ENCODE results near the gene MEDAG. TPM values are rescaled to one million over a fixed set of nuclear protein-coding genes. Genes with fewer than 3 reads are reported as not detected.

The MEDAG gene
- total RNA-seq, 2 experiments from 2014 or later = not detected

DNA sequence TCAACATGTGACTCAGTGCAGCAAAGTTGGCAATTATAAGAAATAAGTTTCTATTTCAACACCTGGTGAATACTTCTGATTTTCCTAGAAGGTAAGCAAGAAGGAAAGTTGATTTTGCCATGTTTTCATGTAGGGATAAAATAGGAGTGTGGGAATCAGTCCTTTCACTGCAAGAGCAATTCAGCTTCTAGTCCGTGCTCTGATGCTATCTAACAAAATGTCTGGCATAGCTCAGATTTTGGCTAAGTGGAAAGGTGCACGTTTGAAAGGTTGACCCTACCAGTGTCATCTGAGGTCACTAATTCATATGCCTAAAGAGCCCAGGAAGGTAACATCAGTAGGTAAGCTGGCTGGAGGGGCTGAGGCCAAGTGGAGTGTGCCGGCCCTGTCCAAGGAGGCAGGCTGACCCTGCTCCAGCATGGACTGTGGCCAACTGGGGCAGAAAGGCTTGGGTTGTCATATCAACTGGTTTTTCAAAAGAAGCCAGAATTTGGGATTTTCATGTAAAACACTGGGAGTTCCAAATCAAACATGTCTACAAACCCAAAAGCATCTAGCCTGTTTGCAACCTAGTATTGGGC lies 38.9 kb upstream of the MEDAG start:
- POLR2A ChIA-PET = no interaction called here
- Mint-ChIP-seq H3K36me3 (no peaks in the 10 kb centered on the region), H3K9me3 (no peaks in the 10 kb centered on the region), H3K27me3 (peaks cover 12% of the 10 kb centered on the region), H3K4me3 (no peak overlapping the region), H3K27ac (no peak overlapping the region), H3K4me1 (ENCODE audit: low read depth) (peaks cover 7% of the 10 kb centered on the region)
- no peak for DNase-seq
- intact Hi-C loops (cut with micrococcal nuclease) = loop anchor here (5.0 kb wide), 1 partner anchor 290 kb away; no protein-coding TSS in a partner anchor
- CTCF ChIA-PET = interaction anchor here (1.2 to 3.3 kb wide), 9 partner anchors 9 to 735 kb away, joined by 3 to 21 read pairs (median 7); no protein-coding TSS in a partner anchor

DNA sequence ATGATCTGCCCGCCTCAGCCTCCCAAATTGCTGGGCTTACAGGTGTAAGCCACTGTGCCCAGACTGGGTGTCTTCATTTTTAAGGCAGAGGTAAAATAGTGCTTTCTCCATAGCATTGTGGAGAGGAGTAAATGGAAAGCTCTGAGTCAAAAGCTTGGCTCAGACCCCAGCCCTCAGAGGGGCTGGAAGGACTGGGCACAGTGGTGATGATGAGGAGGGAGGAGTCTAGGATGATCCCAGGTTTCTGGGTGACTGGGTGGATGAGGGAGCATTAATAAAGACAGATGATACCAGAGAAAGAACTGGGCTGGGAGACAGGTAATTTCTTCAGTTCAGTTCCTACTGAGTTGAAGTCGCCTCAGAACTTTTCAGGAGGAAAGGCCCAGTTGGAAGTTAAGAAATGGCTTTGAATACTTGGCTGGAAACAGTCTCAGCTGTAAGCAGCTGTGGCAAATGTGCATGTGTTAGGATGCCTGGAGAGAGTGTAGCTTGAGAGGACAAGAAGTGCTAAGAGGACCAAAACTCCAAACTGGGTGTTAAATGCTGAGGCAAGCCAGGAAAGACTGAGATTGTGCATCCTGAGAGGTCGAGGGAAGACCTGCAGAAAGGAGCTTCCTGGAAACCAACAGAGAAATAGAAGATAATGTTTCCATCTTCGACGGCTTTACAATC lies 37.1 kb upstream of the MEDAG start:
- H3K4me3 Mint-ChIP-seq = no peak overlapping the region
- POLR2A ChIA-PET = no interaction called here
- H3K36me3 Mint-ChIP-seq = no peaks in the 10 kb centered on the region
- H3K27me3 Mint-ChIP-seq = peaks cover 10% of the 10 kb centered on the region
- H3K4me1 Mint-ChIP-seq (ENCODE audit: low read depth) = peaks cover 7% of the 10 kb centered on the region
- H3K27ac Mint-ChIP-seq = no peak overlapping the region
- intact Hi-C loops (cut with micrococcal nuclease) = loop anchor here (5.0 kb wide), 1 partner anchor 292 kb away; no protein-coding TSS in a partner anchor
- no peak for DNase-seq
- CTCF ChIA-PET = interaction anchor here (1.2 kb wide), 1 partner anchor 66 kb away, joined by 3 read pairs; no protein-coding TSS in a partner anchor
- no peaks in the 10 kb centered on the region for H3K9me3 Mint-ChIP-seq

DNA sequence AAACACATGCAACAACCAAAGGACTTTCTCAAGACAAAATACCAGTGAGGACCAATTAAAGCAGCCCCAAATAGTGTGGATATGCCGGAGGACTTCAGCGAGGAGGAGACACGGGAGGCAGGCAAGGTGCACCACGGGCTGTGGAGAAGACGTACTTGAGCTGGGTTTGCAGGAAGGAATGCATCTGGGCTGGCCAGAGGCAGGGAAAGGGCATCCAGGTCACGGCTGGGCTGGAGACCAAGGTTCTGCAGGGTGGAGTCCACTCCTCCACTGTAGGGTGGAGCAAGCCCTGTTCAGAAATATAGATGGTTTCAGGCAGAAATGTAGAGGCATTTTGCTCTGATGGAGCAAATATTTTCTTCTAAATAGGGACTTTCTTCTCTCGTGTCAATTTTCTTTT lies 36.6 kb upstream of the MEDAG start:
- CTCF ChIA-PET = no interaction called here
- H3K27ac Mint-ChIP-seq = no peak overlapping the region
- no peak for DNase-seq
- no peaks in the 10 kb centered on the region for H3K9me3 Mint-ChIP-seq
- intact Hi-C loops (cut with micrococcal nuclease) = loop anchor here (5.0 kb wide), 1 partner anchor 292 kb away; no protein-coding TSS in a partner anchor
- no peaks in the 10 kb centered on the region for H3K36me3 Mint-ChIP-seq
- H3K27me3 Mint-ChIP-seq = peaks cover 12% of the 10 kb centered on the region
- H3K4me3 Mint-ChIP-seq = no peak overlapping the region
- POLR2A ChIA-PET = no interaction called here
- peaks cover 7% of the 10 kb centered on the region for H3K4me1 Mint-ChIP-seq (ENCODE audit: low read depth)

DNA sequence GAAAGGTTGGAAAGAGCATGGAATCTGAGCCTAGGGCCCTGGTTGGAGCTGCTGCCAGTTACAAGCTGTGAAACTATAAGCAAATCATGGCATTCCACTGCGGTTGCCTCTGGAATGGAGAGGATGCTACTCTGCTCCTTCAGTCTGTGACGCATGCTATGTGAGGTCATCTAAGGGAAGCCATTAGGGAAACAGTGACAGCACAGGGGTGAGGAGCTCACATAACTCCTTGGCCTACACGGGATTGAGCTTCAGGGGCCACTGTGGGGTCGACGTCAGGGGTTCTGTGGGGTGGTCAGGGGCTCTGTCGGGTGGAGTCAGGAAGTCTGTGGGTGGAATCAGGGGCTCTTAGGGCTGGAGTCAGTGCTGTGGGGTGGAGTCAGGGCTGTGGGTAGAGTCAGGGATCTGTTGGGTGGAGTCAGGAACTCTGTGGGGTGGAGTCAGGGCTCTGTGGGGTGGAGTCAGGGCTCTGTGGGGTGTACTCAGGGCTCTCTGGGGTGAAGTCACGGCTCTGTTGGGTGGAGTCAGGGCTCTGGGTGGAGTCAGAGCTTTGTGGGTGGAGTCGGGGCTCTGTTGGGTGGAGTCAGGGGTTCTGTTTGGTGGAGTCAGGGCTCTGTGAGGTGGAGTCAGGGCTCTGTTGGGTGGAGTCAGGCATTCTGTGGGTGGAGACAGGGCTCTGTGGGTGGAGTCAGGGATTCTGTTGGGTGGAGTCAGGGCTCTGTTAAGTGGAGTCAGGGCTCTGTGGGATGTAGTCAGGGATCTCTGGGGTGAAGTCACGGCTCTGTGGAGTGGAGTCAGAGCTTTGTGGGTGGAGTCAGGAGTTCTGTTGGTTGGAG lies 35.8 kb upstream of the MEDAG start:
- Mint-ChIP-seq H3K4me3 (no peak overlapping the region), H3K27me3 (peaks cover 11% of the 10 kb centered on the region), H3K36me3 (no peaks in the 10 kb centered on the region), H3K27ac (no peak overlapping the region), H3K4me1 (ENCODE audit: low read depth) (peaks cover 6% of the 10 kb centered on the region), H3K9me3 (no peaks in the 10 kb centered on the region)
- CTCF ChIA-PET = no interaction called here
- POLR2A ChIA-PET = no interaction called here
- intact Hi-C loops (cut with micrococcal nuclease) = no loop called here
- peak; percentile 59 for DNase-seq

DNA sequence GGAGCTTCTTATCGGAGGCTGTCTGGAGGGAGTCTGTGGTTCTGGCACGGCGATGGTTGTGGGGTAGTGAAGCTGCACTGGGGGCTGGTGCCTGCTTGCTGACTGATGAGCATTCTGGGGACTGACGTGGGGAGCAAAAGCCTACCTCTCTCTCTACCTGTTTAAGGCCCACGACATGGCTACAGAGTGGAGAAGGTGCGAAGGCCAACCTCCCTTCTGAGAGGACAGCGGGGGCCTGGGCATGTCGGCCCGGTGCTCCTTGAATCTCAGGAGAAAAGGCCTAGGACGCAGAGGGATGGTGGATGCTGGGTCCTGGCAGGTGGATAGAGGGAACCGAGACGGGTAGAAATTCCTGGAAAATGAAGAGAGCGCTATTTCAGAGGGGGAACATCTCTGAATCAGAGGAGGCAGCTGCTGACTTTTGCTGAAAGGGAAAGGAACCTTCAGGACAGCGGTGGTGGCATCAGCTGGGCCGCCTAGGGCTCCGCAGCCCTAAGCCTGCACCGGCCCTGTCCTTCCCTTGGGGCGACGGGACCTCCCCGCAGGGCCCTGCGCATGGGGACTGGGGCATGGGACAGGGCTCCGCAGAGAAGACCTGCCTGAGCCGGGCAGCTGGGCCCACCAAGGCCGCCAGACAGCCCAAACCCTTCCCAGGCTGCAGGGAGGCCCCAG lies 35.0 kb upstream of the MEDAG start:
- H3K27ac Mint-ChIP-seq = no peak overlapping the region
- POLR2A ChIA-PET = no interaction called here

DNA sequence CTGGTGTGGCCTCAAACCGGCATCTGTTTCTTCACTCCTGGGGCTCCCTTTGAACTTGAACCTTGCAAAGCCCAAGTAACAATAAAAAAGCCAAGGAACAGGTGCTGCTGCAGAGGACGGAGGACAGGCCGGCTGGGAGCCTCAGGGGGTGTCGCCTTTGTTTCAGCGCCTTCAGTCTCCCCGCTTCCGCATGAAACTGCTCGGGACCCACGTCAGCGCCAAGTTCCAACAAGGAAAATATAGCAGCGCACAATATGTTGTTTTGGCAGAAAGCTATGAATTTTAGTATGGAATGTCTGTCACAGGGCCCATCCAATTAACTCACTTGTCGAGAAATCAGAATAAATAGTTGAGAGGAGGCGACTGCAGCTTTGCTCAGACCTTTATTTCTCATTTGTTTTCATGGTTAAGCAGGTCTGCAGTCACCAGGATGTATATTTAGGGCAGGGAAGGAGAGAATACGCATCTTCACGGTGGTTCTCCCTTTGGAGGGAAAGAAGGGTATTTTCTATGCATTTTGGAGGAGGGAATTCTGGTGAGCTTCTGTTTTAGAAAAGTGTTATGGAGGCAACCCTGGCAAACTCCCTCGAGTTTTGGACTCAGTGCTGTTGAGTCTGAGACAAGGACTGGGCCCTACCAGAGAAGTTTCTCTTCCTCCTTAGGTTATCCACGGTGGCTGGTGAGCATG lies 34.3 kb upstream of the MEDAG start:
- no peaks in the 10 kb centered on the region for H3K4me1 Mint-ChIP-seq (ENCODE audit: low read depth)
- no peak for DNase-seq
- H3K36me3 Mint-ChIP-seq = no peaks in the 10 kb centered on the region
- H3K4me3 Mint-ChIP-seq = no peak overlapping the region
- ChIA-PET POLR2A (no interaction called here), CTCF (no interaction called here)
- intact Hi-C loops (cut with micrococcal nuclease) = no loop called here
- H3K27me3 Mint-ChIP-seq = peaks cover 7% of the 10 kb centered on the region
- no peak overlapping the region for H3K27ac Mint-ChIP-seq
- H3K9me3 Mint-ChIP-seq = no peaks in the 10 kb centered on the region

More for the DNA sequence above, 35.0 kb upstream of the MEDAG start:
- Mint-ChIP-seq H3K4me1 (ENCODE audit: low read depth) (no peaks in the 10 kb centered on the region), H3K27me3 (peaks cover 7% of the 10 kb centered on the region), H3K9me3 (no peaks in the 10 kb centered on the region), H3K4me3 (no peak overlapping the region), H3K36me3 (no peaks in the 10 kb centered on the region)
- intact Hi-C loops (cut with micrococcal nuclease) = no loop called here
- CTCF ChIA-PET = no interaction called here
- DNase-seq = no peak

DNA sequence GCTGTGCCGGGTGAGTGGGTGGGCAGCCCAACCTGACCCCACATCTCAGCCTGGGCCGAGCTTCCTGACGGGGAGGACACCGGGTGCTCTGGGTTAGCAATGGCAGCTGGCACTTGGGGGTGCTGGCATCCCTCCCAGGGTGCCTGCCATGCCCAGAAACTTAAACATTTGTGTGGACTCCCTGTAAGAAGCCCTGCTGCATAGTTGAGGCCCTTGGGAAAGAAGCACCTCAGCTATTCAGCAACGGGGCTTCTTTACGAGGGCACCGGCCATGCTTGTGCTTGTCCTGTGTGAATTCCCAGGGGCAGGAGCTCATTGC lies 33.8 kb upstream of the MEDAG start:
- intact Hi-C loops (cut with micrococcal nuclease) = no loop called here
- no peaks in the 10 kb centered on the region for H3K9me3 Mint-ChIP-seq
- no peak overlapping the region for H3K4me3 Mint-ChIP-seq
- H3K27ac Mint-ChIP-seq = no peak overlapping the region
- H3K4me1 Mint-ChIP-seq (ENCODE audit: low read depth) = no peaks in the 10 kb centered on the region
- DNase-seq = no peak
- POLR2A ChIA-PET = no interaction called here
- CTCF ChIA-PET = no interaction called here
- H3K36me3 Mint-ChIP-seq = no peaks in the 10 kb centered on the region
- peaks cover 7% of the 10 kb centered on the region for H3K27me3 Mint-ChIP-seq

DNA sequence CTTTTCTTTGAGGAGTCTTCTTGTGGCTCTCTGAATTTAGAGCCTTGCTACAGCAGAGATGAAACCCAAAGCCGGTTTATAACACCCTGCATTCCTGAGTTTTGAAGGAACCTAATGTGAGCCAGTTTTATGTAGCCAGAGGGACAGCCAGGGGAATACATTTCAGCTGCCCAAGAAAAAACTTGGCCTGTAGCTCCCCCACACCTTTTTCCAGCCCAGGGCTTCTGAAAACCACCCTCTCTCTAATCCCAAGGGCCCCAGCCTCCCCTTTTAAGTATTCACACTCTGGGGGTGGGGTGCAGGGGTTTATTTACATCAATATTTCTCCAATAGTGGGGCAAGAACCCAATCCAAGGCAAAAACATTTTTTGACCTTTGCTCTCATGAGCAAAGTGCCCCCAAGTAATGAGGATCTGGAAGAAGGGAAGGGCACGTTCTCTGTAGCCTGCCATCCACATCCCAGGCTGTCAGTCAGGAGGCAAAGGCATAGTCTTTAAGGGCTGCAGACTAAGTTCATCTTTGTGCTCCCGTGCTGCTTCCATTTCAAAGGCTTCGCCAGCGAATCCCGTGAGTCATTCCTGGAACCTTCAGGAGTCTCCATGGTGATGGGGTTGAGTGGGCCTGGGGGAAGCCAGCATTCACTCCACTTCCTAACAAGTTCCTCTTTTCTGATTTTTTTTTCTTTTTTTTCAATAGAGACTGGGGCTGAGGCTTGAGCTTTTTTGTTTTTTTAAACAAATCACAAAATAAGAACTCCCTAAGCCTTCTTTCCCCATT lies 33.2 kb upstream of the MEDAG start:
- no peaks in the 10 kb centered on the region for H3K36me3 Mint-ChIP-seq
- H3K4me1 Mint-ChIP-seq (ENCODE audit: low read depth) = no peaks in the 10 kb centered on the region
- H3K27ac Mint-ChIP-seq = no peak overlapping the region
- no peak for DNase-seq
- H3K9me3 Mint-ChIP-seq = no peaks in the 10 kb centered on the region
- H3K27me3 Mint-ChIP-seq = peaks cover 7% of the 10 kb centered on the region
- no peak overlapping the region for H3K4me3 Mint-ChIP-seq
- intact Hi-C loops (cut with micrococcal nuclease) = no loop called here
- CTCF ChIA-PET = interaction anchor here (1.7 kb wide), 1 partner anchor 7 kb away, joined by 8 read pairs; no protein-coding TSS in a partner anchor
- POLR2A ChIA-PET = no interaction called here

DNA sequence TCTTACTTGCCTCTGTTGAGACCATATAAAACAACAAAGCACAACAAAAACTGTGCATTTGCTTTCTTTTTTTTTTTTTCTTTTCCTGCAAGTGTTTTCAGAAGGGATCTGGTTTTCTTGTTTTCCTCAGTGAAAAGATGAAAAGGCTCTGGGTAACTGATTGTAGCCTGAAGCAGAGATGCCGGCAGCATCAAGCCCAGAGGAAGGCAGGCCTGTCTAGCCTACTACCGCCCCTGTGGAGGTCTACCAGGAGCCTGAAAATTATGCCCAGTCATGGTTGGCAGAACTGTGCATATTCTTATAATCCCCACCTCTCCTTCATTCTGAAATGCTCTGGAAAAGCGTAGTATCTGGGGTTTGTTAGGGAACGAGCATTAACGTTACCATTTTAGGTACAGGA lies 32.6 kb upstream of the MEDAG start:
- CTCF ChIA-PET = interaction anchor here (1.0 to 1.7 kb wide), 2 partner anchors 8 to 19 kb away, joined by 3 to 8 read pairs; no protein-coding TSS in a partner anchor
- Mint-ChIP-seq H3K4me3 (no peak overlapping the region), H3K27me3 (peaks cover 7% of the 10 kb centered on the region), H3K9me3 (no peaks in the 10 kb centered on the region), H3K36me3 (no peaks in the 10 kb centered on the region), H3K27ac (no peak overlapping the region), H3K4me1 (ENCODE audit: low read depth) (no peaks in the 10 kb centered on the region)
- DNase-seq = no peak
- intact Hi-C loops (cut with micrococcal nuclease) = no loop called here
- POLR2A ChIA-PET = no interaction called here

DNA sequence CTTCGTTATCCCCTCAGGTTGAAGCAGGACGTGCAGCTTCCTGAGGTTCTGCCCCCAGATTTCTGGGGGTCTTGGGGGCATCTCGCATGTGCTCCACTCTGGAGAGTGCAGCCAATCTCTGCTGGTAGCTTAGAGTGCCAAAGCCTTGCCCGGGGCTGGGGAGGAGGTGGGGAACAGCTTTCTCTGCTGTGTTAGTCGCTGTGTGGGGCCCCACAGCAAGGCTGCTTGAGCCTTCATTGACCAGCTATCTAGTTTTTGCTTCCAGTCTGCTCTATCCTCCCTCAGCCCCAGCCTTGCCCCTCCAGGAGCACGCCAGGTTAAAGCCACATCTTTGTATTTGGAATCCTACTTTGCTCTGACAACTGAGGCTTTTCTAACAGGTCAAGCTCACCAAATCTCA lies 32.0 kb upstream of the MEDAG start:
- no peak overlapping the region for H3K4me3 Mint-ChIP-seq
- no peaks in the 10 kb centered on the region for H3K36me3 Mint-ChIP-seq
- no peak overlapping the region for H3K27ac Mint-ChIP-seq
- intact Hi-C loops (cut with micrococcal nuclease) = no loop called here
- ChIA-PET CTCF (interaction anchor here (1.0 to 1.7 kb wide), 2 partner anchors 8 to 18 kb away, joined by 3 to 8 read pairs; no protein-coding TSS in a partner anchor), POLR2A (no interaction called here)
- H3K9me3 Mint-ChIP-seq = no peaks in the 10 kb centered on the region
- no peak for DNase-seq
- H3K4me1 Mint-ChIP-seq (ENCODE audit: low read depth) = no peaks in the 10 kb centered on the region
- H3K27me3 Mint-ChIP-seq = peaks cover 5% of the 10 kb centered on the region

DNA sequence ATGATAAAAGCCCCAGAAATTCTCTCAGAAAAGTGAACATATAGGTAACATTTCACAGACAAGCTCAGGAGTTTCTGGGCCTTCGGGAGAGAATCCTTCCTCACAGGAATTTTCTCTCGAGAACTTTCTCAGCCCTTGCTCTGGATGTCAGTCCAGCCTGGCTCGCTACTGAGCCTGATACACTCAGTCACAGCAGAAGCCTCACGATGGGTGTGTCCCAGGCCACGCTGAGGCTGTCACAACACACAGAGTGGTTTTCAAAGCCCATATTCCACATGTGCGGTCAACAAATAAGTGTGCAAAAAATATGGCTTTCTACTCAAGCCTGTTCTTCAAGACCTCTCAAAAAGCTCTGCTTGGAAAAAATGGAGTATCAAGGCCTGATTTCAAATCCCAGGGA lies 31.5 kb upstream of the MEDAG start:
- Mint-ChIP-seq H3K4me3 (no peak overlapping the region), H3K9me3 (no peaks in the 10 kb centered on the region), H3K27ac (no peak overlapping the region), H3K36me3 (no peaks in the 10 kb centered on the region), H3K27me3 (peaks cover 5% of the 10 kb centered on the region), H3K4me1 (ENCODE audit: low read depth) (no peaks in the 10 kb centered on the region)
- no peak for DNase-seq
- ChIA-PET POLR2A (no interaction called here), CTCF (interaction anchor here (1.0 to 1.7 kb wide), 2 partner anchors 9 to 18 kb away, joined by 3 to 8 read pairs; no protein-coding TSS in a partner anchor)
- intact Hi-C loops (cut with micrococcal nuclease) = no loop called here

Measured in activated CD4-positive, alpha-beta memory T cell treated with anti-CD3 and anti-CD28 coated beads for 36 hours (primary cell).